Kidney glomerular epithelial cell (primary cell): Measurements from ENCODE around the gene SDK1.

Source experiments
- DNase-seq: peaks from one replicate; lab custom pipeline; 2025; lab: John Stamatoyannopoulos, UW

SDK1 gene

DNA sequence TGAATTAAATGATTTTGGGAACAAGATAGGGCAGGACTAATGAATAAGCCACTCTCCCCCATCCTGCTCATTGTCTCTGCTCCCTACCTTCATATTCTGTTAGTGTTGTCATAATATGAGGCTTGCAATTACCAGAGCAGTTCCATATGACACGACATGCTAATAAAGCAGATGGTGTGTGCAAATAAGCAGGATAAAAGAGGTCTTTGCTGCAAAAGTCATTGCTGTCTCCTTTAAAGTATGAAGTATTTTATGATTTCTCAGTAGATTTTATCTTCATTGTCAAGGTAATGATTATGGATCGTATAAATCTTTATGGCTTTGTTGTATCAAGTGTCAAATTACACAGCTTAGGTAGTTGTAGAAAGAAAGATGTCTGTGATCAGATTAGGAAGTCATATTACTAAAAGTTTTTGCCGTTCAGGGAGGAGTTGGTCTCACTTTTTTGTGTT lies 114.8 kb downstream of the SDK1 start:
- DNase-seq = no peak

DNA sequence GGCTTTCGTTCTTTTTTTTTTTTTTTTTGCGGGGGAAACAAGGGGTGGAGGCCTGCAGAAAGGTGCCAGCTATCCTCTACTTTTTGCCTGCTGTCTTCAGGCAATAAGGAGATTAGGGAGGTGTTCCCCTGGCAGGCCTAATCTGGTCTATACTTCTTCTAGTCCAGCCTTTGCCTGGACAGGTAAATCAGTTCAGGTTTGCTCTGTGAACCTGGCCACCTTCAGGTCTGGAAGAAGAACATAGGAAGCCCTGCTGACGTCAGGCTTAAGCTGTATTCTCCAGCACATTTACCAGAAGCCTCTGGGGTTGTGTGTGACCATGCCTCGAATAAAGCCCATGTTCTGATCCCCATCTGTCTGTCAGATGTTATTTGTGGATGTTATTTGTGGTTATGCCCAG lies 115.4 kb downstream of the SDK1 start:
- DNase-seq = no peak

DNA sequence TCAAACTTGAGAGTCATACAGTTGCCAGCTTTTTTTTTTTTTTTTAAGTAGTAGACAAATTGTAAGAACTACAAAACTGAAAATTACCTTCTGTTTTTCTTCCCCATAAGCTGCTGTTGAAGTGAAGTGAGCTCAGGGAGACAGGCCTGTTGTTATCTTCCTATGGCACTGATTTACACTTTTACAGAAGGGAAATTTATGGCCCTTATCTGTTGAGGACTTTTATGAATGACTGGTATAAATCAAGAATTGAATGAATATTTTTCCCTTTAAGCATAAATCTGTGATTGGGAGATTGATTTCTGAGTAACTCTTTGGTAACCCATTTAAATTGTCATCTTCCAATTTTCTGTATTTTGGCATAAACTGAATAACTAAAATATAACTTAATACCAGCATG lies 124.0 kb downstream of the SDK1 start:
- DNase-seq = no peak

DNA sequence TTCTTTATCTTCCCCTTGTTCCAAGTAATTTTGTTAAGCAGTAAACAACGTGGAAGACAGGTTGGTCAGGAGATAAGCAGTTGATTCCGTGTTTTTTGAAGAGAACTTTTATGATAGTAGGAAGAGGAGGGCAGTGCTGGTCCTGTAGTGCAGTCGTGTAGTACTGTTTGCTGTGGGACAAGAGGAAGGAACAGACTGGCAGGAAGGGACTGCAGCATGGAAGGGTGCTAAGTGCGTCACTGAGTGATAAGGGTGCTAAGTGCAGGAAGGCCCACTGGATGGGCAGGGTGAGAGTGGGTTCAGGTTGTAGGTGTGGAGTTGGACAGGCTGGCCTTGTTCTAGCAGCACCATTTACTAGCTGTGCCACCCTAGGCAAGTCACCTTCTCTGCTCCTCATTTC lies 125.0 kb downstream of the SDK1 start:
- DNase-seq = no peak

DNA sequence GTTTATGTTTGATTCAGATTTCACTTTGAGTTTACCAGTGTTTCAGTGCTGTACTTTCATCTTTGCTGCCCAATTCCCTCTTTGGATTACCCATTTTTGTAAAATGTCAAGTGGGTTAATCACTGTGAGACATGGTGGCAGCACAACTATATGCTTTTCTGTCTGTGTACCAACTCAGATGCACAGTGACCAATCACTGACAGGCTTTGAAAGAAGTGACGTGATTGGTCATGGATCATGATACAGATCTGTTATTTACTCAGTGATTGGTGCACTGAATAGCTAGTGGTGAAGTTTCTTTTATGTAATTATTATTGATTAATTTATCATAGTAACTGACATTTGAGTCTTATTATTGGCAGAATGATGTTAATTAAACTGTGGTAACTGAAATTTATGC lies 126.9 kb downstream of the SDK1 start:
- DNase-seq = no peak

DNA sequence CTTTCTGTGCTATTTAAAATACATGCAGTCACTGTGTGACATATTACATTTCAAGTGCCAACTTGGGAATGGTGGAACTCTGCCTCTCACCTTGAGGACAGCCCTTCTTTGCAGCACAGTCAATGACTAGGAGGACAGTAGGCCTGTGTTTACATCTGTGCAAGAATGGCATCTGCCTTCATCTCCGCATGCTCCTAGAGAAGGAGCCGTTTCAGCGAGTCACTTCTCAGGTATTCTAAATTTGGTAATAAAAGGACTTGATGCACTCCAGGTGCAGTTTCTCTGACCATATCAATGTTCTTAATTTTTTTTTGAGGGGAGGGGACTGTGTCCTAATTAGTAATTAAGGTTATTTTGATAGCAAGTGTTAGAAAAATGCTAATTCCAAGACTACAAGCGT lies 128.9 kb downstream of the SDK1 start:
- no peak for DNase-seq

DNA sequence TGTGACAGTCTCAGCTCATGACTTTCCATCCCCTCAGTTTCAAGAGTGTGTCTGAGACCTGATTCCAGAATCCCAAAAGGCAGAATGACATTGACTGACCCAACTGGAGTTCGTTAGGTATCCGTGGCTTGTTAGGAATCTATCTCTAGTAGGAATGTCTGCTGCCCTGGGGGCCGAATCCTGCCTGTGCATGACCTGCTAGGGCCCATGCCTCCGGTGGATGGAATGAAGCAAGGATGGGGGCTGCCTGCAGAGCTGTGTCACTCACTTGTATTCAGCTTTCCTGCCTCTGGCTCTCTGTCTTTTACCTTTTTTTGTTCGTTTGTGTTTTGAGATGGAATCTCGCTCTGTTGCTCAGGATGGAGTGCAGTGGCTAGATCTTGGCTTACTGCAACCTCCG lies 129.5 kb downstream of the SDK1 start:
- DNase-seq = no peak

DNA sequence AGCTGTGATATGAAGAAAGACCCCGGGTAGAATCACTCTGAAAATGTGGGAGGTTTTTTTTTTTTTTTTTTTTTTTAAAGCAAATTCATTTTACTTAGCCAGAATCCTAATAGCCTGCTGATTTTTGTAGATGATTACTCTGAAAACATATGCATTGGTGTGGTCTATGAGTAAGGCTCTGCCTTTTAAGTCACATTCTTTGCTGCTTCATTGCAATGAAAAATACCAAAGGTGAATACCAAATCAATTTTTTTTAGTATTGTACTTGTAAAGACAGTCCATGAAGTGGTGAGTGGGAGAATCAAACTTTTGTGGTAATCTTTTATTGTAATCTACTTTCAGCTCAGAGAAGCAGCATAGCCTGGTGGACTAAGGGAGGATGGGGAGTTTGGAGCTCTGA lies 130.3 kb downstream of the SDK1 start:
- peak; percentile 17 for DNase-seq

DNA sequence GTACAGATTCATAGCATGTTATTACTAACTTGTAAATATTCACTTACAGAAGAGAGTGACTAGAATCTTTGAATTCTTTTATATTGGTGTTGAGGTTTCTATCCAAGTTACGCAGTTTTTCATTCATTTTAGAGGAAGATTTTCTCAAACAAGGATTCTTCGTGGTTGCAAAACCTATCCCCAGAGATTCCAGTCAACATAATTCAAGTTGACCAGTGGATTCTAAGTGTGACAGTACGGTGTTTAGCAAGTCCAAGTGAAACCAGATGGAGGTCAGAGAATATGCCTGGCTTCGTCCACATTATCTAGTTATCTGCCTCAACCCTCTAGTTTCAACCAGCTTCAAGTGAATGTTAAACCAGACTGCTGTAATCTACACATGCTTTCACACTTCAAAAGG lies 131.9 kb downstream of the SDK1 start:
- DNase-seq = no peak

DNA sequence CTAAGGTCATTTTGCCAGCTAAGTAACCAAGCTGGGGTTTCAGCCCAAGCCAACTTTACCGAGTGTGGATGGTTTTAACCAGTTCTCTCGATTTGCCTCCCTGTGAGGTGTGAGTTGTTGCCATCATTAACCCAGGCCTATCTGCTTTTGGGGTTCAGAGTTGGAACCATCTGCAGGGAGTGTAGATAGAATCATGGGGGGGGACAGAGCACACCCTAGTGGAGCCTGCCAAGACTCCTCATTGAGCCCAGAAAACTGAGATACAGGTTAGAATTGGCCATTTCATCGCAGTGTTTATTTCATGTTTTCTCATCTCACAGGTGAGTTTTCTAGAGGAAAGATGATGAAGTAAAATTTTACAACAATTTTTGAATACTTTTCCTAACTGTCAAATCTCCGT lies 133.6 kb downstream of the SDK1 start:
- DNase-seq = no peak

DNA sequence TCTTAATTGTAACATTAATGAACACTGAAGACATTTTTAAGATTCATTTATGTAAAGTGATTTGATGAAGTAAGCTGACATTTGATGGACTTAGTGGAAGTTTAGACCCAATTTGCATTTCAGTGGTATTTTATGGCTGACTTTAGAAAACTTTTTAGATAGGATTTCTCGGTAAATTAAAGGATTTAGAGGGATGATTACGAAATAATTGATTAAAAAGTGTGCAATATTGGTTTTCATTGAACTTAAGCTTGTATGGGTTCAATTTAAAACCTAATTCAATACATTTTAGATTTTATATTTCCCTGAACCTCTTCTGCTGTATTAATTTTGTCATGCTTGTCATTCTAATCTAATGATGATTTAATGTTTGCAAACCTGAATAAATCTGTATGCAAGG lies 135.1 kb downstream of the SDK1 start:
- no peak for DNase-seq

DNA sequence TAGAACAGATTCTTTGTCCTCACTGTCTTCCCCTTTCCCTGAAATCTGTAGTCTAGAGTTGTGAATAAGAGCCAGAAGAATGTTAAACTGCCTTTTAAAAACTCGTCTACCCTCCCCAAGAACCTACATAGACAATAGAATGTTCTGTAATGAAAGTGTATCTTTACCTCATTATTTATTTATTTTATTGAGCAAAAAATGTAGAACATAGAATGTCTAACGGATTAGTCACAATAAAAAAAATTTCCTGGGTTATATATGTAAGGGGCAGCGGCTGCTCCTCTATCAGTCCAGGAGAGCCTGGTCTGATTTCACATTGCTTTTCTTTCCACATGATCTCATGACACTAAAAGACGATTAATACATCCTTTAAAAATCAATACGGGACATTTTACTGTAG lies 135.7 kb downstream of the SDK1 start:
- DNase-seq = no peak

DNA sequence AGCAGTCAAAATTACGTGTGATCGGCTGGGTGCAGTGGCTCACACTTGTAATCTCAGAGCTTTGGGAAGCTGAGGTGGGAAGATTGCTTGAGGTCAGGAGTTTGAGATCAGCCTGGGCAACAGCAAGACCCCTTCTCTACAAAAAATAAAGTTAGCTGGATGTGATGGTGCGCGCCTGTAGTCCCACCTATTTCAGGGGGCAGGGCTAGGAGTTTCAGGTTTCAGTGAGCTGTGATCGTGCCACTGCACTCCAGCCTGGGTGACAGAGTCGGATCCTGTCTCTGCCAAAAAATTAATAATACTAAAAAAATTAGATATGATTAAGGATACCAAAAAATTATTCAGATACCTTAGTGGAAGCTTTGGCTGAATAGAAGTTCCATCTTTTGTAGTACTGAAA lies 136.4 kb downstream of the SDK1 start:
- no peak for DNase-seq

DNA sequence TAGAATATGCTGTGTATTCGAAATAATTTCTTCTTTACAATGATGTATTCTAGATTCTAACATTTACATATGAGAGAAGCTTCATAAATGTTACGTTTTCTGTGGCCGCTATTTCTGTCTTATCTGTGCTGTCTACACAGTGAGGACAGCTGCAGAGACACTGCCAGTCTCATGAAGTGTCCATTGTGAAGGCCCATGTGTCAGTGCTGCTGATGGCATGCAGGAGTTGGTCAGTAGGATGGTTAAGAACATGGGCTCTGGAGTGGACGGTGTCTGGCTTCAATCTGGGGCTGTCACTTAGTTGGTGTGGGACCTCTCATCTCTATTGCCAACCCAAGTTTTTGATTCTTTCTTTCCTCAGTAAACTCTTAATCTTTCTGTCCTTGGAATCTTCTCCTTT lies 137.3 kb downstream of the SDK1 start:
- DNase-seq = no peak

DNA sequence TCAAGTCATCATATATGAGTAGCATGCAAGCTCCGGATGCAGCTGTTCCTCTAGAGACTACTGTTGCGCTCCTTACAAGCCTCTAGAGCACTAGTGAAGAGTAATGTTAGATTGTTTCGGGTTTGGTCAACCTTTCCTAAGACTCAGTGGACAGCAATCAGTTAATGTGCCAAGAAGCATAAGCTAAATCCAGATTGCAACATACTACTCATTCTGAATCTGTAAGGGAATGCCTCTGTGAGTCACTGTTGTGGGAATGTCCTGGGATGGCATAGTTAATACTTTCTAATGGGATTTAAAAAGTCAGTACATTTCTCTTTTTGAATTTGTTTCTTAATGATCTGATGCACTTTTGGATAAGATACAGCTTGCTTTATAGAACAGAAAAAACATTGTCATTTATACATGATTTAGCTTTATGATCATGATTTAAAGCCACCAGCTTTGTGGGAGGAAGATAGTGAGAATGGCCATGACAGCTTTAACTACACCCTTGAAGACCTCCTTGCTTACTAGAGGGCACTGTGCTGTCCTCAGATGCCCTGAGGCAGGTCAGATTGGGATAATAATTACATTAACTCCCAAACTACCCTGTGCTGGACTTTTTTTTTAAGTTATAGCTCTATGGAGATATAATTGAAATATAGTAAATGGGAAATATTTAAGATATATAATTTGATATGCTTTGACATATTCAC lies 138.4 kb downstream of the SDK1 start:
- peak; percentile 70 for DNase-seq

DNA sequence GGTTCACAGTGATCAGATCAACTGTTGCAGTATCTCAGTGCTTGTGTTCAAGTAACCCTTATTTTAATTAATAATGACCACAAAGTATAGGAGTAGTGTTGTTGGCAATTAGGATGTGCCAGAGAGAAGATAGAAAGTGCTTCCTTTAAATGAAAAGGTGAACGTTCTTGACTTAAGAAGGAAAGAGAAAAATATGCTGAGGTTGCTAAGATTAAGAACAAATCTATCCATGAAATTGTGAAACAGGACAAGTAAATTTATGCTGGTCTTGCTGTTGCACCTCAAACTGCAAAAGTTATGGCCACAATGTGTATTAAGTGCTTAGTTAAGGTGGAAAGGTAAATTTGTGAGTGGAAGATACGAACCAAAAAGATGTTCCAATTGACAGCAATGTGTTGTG lies 139.5 kb downstream of the SDK1 start:
- DNase-seq = no peak

DNA sequence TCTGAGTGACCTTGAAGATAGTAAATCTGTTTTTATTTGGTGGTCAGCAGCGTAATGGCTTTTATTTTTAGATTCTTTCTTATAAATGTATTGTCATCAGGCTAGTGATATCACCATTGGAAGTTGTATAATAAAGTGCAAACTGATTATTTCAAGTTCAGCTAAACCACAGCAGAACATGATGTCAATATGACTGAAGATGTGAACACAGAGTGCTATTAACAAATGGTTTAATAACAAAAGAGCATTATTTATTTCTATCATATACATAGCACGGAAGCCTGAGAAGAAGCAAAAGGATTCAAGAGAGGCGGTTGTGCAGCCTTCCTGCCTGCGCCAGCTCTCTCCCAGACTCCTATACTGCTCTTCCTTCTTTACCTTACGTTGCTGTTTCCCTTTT lies 142.7 kb downstream of the SDK1 start:
- DNase-seq = no peak

DNA sequence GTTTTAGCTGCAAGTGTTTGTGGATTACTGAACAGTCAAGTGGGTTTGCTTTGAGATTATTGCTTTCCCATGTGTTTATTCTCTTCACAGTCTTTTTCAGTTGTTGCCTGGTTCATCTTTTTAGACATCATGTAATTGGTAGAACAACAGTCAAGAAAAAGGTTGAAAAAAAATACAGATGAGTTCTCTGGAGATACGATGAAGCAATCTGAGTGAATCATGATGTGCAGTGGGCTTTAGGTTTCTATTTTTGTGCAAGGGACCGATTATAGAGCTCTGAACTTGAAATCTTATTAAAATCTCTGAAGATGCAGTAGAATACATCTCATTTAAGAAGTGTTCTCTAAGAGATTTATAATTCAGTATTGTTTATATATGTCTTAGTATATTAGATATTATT lies 145.7 kb downstream of the SDK1 start:
- no peak for DNase-seq

DNA sequence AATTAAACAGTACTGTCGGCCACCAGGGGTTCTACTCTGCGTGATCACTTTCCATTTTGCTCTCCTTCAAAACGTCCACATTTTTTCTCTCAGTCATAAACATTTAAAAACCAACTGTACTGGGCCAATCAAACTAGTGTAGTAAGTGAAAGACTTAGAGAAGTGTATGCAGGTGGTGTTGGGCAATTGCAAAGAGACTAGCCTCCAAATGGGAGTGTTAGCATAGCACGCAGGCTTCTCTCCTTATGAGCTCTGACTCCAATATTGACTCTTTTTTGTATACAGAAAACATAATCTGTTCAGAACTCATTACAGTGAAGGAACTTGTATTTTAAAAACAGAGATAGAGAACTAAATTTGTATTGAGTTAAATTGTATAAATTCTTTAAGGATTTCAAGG lies 150.6 kb downstream of the SDK1 start:
- no peak for DNase-seq

DNA sequence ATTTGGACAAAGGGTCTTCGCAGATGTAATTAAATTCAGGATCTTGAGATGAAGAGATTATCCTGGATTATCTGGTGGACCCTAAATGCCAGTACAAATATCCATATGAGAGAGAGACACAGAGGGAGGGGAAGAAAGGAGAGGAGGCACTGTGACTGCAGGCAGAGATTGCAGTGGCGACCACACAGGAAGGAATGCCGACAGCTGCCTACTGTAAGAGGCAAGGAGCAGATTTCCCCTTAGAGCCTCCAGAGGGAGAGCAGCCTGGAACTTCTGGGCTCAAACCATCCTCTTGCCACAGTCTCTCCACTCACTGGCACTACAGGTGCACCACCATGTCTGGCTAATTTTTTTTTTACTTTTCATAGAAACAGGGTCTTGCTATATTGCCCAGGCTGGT lies 152.3 kb downstream of the SDK1 start:
- DNase-seq = no peak

DNA sequence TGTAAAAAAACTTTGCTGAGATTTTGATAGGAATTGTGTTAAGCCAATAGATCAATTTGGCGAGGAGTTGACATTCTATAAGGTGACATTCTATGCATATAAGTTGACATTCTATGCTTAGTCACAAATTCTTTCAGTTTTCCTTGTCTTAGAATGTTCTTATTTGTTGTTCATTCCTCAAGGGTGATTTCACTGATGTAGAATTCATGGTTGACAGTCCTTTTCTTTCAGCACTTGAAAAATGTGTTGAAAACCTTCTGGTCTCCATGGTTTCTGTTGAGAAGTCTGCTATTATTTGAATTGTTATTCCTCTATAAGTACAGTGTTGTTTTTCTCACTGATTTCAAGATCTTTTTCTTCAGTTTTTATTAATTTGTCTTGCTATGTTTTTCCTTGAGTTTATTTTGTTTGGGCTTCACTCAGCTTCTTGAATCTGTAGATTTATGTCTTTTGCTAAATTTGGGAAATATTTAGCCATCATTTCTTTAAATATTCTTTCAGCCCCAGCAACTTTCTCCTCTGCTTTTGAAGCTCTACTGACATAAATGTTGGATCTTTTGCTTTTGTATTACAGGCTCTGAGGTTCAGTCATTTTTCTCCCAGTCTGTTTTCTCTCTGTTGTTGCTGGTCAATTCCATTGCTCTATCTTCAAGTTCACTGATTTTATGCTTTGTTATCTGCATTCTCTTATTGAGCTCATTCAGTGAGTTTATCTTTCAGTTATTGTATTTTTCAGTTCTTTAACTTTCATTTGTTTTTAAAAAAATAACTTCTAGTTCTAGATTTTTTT lies 154.9 kb downstream of the SDK1 start:
- DNase-seq = peak; percentile 32

DNA sequence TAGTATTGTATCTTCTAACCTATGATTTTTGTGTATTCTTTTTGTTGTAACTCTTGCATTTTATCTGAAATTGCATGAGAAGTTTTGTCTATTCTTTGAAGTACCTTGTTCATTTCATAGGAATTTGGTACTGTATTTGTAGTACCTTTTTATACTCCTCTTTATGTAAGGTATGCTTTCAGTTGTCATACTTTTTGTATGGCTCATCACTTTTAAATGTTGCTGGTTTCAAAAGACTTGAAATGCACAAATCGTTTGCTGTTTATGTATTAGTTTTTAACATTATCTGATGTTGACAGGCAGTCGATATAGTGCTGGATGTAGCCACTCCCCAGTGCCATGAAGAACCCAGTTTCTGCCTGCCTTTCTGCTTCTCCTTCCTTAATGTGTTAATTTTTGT lies 158.1 kb downstream of the SDK1 start:
- no peak for DNase-seq

DNA sequence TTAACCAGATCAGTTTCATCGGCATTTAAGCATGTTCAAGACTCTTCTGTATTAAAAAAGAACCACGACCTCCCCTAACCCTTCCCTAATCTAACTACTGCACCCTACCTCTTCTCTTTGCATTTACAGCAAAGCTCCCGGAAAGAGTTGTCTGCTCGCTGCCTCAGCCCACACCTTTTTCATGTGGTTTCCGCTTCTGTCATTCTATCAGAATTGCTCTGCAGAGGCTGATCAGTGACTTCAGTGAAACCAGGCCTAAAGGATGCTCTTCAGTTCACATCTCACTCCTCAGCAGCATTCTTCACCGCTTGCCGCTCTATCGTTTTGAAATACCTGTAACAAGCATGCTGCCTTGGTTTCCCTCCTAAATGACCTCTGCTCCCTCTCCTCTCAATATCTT lies 160.9 kb downstream of the SDK1 start:
- no peak for DNase-seq

DNA sequence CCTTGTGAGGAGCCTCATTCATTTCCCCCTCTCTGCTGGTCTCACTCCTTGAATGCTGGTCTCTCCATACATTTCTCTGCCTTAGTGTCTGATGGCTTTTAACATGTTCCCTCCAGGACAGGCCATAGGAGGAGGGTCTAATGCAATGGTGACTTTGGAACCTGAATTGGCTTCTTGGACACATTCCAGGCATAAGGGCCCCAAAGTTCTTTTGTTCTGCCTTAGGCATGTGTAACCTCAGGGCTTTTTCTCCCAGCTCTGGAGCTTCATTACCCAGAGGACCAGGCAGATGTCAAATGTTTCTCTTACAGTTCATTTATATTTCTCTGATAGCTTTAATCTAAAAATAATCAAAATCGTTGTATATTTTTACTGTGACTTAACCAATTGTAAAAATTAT lies 162.6 kb downstream of the SDK1 start:
- no peak for DNase-seq
